Measurements from ENCODE around the gene COG7.

Gene COG7

DNA sequence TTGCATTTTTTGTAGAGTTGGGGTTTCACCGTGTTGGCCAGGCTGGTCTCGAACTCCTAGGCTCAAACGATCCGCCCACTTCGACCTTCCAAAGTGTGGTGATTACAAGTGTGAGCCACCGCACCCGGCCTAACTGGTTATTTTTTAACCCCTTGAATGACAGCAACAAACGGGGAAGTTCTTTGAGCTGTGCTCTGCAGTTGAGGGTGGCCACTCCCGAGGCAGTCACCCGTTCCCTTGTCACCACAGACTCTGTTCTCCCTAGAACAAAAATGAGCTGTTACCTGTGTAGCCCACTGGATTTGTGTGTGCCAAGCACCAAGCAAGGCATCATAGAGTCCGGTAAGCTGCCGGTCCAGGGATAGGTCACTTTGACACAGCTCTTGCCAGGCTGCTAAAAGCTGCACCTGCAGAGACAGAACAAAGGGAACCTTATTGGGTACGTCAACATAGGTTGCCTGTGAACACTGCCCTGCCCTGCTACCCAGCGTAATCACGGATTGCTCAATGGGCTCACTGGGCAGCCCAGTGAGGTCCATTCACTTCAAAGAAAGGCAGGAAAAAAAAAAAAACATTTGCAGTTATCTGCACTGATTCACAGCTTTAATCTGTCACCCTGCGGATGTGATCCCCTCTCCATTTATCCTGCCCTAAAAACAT is 19.6 kb downstream of the COG7 start:
- H3K4me3 ChIP-seq (ENCODE audit: low read length), result no peak overlapping the region
- TF ChIP-seq, protein P1, sequence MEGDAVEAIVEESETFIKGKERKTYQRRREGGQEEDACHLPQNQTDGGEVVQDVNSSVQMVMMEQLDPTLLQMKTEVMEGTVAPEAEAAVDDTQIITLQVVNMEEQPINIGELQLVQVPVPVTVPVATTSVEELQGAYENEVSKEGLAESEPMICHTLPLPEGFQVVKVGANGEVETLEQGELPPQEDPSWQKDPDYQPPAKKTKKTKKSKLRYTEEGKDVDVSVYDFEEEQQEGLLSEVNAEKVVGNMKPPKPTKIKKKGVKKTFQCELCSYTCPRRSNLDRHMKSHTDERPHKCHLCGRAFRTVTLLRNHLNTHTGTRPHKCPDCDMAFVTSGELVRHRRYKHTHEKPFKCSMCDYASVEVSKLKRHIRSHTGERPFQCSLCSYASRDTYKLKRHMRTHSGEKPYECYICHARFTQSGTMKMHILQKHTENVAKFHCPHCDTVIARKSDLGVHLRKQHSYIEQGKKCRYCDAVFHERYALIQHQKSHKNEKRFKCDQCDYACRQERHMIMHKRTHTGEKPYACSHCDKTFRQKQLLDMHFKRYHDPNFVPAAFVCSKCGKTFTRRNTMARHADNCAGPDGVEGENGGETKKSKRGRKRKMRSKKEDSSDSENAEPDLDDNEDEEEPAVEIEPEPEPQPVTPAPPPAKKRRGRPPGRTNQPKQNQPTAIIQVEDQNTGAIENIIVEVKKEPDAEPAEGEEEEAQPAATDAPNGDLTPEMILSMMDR (conservative IDR thresholded peaks at IDR 0.05; ENCODE audit: low read depth, low read length), result no peak
- DNase-seq (ENCODE audit: low read depth), result no peak

DNA sequence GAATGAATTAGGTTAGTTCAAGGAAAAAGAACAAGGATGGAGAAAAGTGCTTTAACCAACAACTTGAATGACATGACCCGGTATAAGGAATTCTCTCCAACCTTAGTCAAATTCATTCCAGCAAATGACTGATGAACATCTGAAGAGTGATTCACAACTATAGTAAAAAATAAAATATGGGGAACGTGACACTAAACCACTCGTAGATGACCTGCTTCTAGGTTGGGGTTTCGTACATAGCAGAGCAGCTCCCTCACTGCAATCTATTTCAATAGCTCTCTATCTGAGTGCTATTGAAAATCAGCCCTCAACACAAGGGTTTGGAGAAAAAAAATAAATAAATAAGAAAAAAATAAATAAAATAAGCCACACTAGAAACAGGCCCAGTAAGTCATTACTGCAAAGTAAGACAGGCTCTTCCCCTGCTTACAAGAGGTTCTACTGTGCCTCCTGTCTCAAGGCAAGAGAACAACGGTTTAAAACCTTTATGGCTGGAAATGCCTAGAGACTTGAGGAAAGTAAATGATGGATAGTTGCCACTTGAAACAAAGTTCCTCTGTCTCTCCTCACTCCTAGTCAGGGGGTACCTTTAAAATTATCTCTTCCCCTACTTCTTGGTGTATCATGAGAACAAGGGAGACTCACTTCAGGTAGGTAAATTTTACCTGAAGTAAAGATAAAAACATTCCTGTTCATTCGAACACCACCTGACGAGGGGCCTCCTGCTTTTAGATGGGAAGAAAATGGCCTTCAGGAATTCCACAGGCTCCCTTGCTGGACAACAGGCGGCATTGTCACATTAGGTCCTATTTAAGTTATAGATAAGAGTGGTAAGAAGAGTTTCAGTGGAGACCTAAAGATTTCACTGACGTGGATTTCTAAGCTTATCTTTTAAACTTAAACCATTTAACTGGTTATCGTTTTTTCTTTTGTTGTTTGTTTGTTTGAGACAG is 20.5 kb downstream of the COG7 start:
- TF ChIP-seq, protein P1 (conservative IDR thresholded peaks at IDR 0.05; ENCODE audit: low read depth, low read length), result no peak
- DNase-seq (ENCODE audit: low read depth), result no peak
- no peak overlapping the region for H3K4me3 ChIP-seq (ENCODE audit: low read length)

- no peak overlapping the region for H3K4me3 ChIP-seq (ENCODE audit: low read length)
- no peak for DNase-seq (ENCODE audit: low read depth)
- TF ChIP-seq, protein P1 (conservative IDR thresholded peaks at IDR 0.05; ENCODE audit: low read depth, low read length), result no peak
These were observed 24.6 kb downstream of the COG7 start for GRCh38 chr16:23428351-23428750.

- no peak for DNase-seq (ENCODE audit: low read depth)
- H3K4me3 ChIP-seq (ENCODE audit: low read length), result no peak overlapping the region
- TF ChIP-seq, protein P1 (conservative IDR thresholded peaks at IDR 0.05; ENCODE audit: low read depth, low read length), result no peak
These were observed 28.6 kb downstream of the COG7 start for GRCh38 chr16:23424292-23424958.

GRCh38 chr16:23423496-23424049 is 29.4 kb downstream of the COG7 start:
- H3K4me3 ChIP-seq (ENCODE audit: low read length), result no peak overlapping the region
- peak; percentile 86 for DNase-seq (ENCODE audit: low read depth)
- TF ChIP-seq, protein P1 (conservative IDR thresholded peaks at IDR 0.05; ENCODE audit: low read depth, low read length), result no peak

DNA sequence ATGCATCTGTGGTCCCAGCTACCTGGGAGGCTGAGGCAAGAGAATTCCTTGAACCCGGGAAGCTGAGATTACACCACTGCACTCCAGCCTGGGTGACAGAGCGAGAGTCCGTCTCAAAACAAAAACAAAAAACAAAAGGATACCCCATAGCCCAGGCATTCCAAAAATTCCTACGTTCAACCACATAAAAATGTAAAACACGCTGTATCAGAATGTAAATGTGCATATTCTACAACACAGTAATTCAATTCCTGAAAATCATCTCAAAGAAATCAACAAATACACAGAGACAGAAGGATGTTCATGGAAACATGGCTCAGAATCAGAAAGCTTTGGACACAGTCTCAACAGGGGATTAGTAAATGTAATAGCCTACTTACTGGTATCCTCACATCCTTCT is 33.0 kb downstream of the COG7 start:
- TF ChIP-seq, protein P1 (conservative IDR thresholded peaks at IDR 0.05; ENCODE audit: low read depth, low read length), result no peak
- H3K4me3 ChIP-seq (ENCODE audit: low read length), result no peak overlapping the region
- no peak for DNase-seq (ENCODE audit: low read depth)

All from retinal pigment epithelial cell (primary cell).